Stimulated activated naive CD8-positive, alpha-beta T cell treated with anti-CD3 and anti-CD28 coated beads, Interleukin-15, Interleukin-2, amounts not matched to agents 100 ng/mL and 50 ng/mL, for 24 hours (primary cell): ENCODE data around the gene ARFRP1.
A peak's percentile ranks its signal among the peaks of the same experiment; 100 is the strongest.

Experiments used
- H3K27ac Mint-ChIP-seq: one replicate; pipeline ENCODE4 v1.8.0; 2021; ENCODE audit warnings: mild to moderate bottlenecking, mixed read lengths
- H3K27me3 Mint-ChIP-seq: one replicate; pipeline ENCODE4 v1.8.0; 2021; ENCODE audit warnings: mixed read lengths
- H3K36me3 Mint-ChIP-seq: one replicate; pipeline ENCODE4 v1.8.0; 2021; ENCODE audit warnings: low read depth, mixed read lengths
- H3K4me1 Mint-ChIP-seq: one replicate; pipeline ENCODE4 v1.8.0; 2021; ENCODE audit warnings: low read depth, mixed read lengths
- H3K4me3 Mint-ChIP-seq: one replicate; pipeline ENCODE4 v1.8.0; 2021; ENCODE audit warnings: mild to moderate bottlenecking, mixed read lengths
- H3K9me3 Mint-ChIP-seq: one replicate; pipeline ENCODE4 v1.8.0; 2021; ENCODE audit warnings: mixed read lengths

ARFRP1 gene

DNA sequence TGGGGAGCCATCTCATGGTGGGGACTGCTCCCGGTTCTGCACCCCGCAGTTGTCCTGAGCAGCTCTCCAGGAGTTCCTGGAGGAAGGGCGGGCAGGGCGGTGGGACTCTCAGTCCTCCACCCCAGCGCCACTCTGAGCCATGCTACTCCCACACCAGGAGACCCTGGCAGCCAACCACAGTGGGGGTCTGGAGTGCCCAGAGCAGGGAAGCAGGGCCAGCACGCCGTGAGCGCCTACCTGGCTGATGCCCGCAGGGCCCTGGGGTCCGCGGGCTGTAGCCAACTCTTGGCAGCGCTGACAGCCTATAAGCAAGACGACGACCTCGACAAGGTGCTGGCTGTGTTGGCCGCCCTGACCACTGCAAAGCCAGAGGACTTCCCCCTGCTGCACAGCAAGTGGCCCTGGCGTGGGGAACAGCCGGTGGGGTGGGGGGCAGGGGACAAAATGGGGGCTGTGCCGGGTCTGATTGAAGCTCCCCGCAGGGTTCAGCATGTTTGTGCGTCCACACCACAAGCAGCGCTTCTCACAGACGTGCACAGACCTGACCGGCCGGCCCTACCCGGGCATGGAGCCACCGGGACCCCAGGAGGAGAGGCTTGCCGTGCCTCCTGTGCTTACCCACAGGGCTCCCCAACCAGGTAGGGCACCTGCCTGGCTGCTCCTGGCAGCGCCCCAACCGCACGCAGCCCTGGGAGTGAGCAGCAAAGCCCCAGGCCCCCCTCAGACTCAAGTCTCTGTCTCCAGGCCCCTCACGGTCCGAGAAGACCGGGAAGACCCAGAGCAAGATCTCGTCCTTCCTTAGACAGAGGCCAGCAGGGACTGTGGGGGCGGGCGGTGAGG lies 13.0 kb downstream of the ARFRP1 start:
- Mint-ChIP-seq H3K27ac (no peak overlapping the region), H3K4me3 (no peak overlapping the region), H3K9me3 (no peaks in the 10 kb centered on the region), H3K4me1 (peaks cover 31% of the 10 kb centered on the region), H3K27me3 (no peaks in the 10 kb centered on the region), H3K36me3 (peaks cover 10% of the 10 kb centered on the region)

DNA sequence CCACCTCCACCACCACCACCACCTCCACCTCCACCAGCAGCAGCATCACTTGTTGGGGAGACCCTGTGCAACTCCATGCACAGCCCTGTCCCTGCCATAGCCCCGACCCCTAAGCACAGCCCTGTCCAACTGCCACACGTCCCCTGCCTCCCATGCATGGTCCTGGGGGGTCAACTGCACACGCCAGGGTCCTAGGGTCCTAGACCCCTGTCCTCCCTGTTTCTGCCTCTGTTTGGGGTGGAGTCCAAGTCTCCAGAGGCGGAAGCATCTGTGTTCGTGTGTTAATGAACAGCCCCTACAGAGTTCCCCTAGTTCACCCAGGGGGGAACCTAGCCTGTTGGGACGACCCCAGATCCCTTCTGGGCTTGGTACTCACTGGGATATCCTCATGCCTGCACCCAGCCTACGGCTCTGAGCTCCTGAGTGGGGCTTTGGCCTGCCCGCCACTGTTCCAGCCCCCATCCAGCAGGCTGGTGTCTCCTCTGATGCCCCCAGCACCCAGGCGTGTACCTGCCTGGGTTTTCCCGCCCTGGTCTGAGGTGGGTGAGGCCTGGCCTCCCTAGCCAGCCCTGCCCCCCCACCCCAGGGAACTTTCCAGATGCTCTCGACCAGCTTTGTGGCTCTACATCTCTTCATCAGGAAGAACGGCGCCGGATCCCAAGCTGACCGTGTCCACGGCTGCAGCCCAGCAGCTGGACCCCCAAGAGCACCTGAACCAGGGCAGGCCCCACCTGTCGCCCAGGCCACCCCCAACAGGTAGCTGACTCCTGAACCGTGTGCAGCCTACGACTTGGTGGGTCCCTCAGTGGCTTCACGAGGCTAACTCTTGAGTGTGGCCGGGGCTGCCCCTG lies 13.8 kb downstream of the ARFRP1 start:
- Mint-ChIP-seq H3K36me3 (peaks cover 10% of the 10 kb centered on the region), H3K9me3 (no peaks in the 10 kb centered on the region), H3K27ac (peak overlapping the region; percentile 86), H3K4me3 (peak overlapping the region; percentile 32), H3K27me3 (no peaks in the 10 kb centered on the region), H3K4me1 (peaks cover 25% of the 10 kb centered on the region)

DNA sequence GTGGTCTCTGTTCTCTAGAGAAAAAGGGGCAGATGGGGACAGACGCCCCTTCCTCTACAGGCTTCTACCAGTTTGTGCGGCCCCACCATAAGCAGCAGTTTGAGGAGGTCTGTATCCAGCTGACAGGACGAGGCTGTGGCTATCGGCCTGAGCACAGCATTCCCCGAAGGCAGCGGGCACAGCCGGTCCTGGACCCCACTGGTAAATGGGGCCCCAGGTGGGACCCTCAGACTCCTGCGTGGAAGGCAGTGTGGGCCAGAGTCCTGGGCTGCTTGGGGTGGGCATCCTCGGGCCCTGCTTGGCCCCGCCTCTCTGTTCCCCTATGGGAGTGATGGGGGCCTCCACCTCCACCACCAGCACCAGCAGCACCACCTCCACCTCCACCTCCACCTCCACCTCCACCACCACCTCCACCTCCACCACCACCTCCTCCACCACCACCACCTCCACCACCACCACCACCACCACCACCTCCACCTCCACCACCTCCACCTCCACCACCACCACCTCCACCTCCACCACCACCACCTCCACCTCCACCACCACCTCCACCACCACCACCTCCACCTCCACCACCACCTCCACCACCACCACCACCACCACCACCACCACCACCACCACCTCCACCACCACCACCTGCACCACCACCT lies 14.6 kb downstream of the ARFRP1 start:
- Mint-ChIP-seq H3K4me3 (no peak overlapping the region), H3K36me3 (peaks cover 10% of the 10 kb centered on the region), H3K9me3 (no peaks in the 10 kb centered on the region), H3K27ac (no peak overlapping the region), H3K27me3 (no peaks in the 10 kb centered on the region), H3K4me1 (peaks cover 19% of the 10 kb centered on the region)

DNA sequence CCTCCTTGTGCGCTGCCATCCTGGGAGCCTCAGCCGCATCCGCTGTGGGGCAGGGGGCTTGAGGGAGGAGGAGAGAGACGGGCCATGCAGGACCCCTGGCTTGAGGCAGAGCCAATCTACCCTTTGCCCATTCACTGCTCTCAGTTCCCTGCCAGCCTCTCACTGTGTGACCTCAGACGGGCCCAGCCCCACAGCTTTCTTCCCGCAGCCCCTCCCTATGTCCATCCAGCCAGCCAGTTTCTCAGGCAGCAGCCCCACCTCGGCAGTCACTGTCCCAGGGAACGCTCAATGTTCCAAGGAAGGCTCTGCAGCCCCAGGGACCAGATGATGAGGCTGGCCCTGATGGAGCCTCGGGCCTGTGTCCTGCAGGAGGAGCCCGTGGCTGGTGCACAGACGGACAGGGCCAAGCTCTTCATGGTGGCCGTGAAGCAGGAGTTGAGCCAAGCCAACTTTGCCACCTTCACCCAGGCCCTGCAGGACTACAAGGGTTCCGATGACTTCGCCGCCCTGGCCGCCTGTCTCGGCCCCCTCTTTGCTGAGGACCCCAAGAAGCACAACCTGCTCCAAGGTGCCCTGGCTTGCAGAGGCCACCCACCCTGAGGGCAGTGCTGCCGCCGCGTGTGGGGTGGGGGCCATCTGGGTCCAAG lies 15.2 kb downstream of the ARFRP1 start:
- no peak overlapping the region for H3K4me3 Mint-ChIP-seq
- no peak overlapping the region for H3K27ac Mint-ChIP-seq
- H3K27me3 Mint-ChIP-seq, result no peaks in the 10 kb centered on the region
- peaks cover 10% of the 10 kb centered on the region for H3K36me3 Mint-ChIP-seq
- H3K9me3 Mint-ChIP-seq, result no peaks in the 10 kb centered on the region
- peaks cover 13% of the 10 kb centered on the region for H3K4me1 Mint-ChIP-seq

DNA sequence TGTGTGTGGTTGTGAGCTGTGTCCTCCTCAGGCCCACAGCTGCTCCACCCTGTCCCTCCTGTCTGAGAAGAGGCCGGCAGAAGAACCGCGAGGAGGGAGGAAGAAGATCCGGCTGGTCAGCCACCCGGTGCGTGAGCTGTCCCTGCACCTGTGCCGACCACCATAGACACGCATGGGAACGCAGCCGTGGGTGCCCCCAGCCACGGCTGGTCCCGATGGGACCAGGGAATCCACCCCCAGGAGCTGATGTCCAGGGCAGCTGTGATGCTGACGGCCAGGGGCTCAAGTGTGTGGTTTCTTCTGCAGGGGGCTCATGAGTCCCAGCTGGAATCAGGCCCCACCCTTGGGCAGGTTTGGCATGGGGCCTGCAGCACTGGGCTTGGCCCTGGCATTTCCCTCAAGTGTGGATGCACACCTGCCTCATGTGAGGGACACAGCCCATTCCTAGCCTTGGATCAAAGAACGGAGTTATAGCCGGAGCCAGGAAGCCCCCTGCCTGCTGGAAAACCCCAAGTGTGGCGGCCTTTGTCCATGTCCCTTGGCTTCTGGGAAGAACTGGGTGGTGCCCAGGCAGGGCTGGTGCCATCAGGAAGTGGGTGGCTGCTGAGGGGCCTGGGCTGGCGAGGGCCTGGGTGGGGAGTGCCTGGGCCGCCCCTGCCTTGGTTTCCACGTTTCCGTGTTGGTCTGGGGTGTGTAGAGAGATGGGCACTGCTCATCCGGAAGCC lies 15.9 kb downstream of the ARFRP1 start:
- Mint-ChIP-seq H3K27ac (no peak overlapping the region), H3K9me3 (no peaks in the 10 kb centered on the region), H3K27me3 (no peaks in the 10 kb centered on the region), H3K4me3 (no peak overlapping the region), H3K36me3 (peaks cover 10% of the 10 kb centered on the region), H3K4me1 (peaks cover 9% of the 10 kb centered on the region)

DNA sequence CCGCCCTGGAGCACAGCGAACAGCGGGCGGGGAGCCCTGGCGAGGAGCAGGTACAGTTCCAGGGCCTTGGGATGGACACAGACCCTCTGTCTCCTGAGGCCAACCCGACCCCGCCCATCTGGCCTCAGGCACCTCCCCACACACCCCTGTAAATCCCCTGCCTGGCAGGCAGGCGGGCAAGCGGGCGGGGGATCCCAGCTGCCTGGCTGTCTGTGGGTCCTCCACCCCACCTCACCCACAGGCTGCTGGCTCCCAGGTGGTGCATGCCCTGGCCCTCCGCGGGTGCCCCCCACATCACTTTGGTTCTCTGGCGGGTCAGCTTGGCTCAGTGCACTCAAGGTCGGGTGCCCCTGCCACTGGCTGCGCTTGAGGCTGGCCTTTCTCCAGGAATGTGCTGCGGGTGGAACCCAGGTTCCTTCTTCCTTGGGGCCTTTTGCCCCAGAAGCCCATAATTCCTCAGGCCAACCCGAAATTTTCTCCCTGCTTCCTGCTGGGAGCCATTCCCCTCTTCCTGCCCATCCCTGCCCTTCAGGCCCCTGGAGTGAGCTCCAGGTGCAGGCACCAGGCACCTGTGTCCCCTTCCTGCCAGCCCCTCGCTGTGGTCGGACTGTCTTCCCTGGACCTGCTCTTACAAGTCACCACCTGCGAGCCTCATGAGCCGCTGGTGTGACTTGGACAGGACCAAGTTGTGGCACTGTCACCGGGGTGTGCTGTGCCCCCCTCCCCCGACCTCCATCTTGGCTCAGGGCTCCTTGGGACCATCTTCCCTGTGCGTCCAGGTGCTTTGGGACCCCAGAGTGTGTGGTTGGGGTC lies 16.7 kb downstream of the ARFRP1 start:
- peaks cover 10% of the 10 kb centered on the region for H3K36me3 Mint-ChIP-seq
- H3K4me3 Mint-ChIP-seq, result no peak overlapping the region
- no peaks in the 10 kb centered on the region for H3K27me3 Mint-ChIP-seq
- no peaks in the 10 kb centered on the region for H3K9me3 Mint-ChIP-seq
- H3K4me1 Mint-ChIP-seq, result peaks cover 14% of the 10 kb centered on the region
- H3K27ac Mint-ChIP-seq, result no peak overlapping the region

DNA sequence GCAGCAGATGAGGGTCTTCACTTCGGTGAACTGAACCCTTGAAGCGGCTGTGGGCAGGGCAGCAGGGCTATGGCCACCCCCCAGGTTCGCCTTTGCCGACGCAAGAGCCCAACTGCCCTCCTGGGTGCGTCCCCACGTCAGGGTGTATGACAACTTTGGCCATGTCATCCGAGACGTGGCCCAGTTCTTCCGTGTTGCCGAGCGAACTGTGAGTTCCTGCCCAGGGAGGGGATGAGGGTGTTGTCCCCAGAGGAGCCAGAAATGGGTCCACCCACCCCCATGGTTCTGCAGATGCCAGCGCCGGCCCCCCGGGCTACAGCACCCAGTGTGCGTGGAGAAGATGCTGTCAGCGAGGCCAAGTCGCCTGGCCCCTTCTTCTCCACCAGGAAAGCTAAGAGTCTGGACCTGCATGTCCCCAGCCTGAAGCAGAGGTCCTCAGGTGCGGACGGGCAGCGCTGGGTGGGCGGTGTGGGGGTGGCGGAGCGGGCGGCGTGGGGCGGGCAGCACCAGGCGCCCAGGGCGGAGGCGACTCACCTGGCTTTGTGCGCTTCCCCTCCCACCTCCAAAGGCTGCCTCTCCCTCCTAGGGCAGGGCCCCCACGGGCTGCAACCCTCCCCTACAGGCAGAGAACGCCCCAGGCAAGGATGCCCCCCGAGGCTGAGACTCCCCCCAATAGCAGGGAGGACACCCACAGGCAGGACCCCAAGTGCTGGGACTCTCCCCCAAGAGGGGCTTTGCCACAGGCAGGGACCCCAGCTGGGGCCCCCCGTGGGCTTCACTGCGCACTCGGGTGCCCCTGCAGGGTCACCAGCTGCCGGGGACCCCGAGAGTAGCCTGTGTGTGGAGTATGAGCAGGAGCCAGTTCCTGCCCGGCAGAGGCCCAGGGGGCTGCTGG lies 17.5 kb downstream of the ARFRP1 start:
- H3K36me3 Mint-ChIP-seq, result peaks cover 10% of the 10 kb centered on the region
- no peak overlapping the region for H3K27ac Mint-ChIP-seq
- no peaks in the 10 kb centered on the region for H3K9me3 Mint-ChIP-seq
- H3K27me3 Mint-ChIP-seq, result no peaks in the 10 kb centered on the region
- no peak overlapping the region for H3K4me3 Mint-ChIP-seq
- H3K4me1 Mint-ChIP-seq, result peaks cover 11% of the 10 kb centered on the region

DNA sequence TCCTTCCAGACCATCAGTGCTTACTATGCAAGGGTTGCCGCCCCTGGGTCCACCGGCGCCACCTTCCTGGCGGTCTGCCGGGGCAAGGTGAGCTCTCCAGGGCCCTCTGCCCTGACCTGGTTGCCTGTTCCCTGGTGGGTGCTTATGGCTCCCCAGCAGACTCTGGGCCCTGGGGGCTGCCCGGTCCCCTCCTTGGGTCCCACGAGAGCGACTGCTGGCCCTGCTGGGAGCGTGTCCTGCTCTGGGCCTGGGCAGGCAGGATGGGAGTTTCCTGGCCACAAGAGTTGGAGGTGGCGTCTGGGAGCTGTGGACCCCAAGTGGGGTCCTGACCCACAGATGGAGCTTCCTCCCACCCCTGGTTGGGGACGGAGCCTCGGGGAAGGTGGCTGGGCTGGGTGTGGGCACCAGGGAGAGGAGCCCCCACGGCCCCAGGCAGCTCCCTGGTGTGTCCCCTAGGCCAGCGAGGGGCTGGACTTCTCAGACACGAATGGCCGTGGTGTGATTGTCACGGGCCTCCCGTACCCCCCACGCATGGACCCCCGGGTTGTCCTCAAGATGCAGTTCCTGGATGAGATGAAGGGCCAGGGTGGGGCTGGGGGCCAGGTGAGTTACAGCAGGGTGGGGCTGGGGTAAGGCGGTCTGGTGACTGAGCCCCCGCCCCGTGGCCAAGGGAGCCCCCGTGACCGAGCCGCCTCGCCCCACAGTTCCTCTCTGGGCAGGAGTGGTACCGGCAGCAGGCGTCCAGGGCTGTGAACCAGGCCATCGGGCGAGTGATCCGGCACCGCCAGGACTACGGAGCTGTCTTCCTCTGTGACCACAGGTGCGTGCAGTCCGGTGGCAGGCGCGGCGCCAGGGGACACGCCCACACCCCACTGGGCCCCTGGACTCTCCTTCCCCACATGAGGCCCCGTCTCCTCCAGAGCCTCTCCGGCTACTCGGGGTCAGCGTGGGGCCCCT lies 18.5 kb downstream of the ARFRP1 start:
- Mint-ChIP-seq H3K27ac (no peak overlapping the region), H3K27me3 (no peaks in the 10 kb centered on the region), H3K36me3 (peaks cover 10% of the 10 kb centered on the region), H3K4me1 (peaks cover 11% of the 10 kb centered on the region), H3K4me3 (no peak overlapping the region), H3K9me3 (no peaks in the 10 kb centered on the region)

DNA sequence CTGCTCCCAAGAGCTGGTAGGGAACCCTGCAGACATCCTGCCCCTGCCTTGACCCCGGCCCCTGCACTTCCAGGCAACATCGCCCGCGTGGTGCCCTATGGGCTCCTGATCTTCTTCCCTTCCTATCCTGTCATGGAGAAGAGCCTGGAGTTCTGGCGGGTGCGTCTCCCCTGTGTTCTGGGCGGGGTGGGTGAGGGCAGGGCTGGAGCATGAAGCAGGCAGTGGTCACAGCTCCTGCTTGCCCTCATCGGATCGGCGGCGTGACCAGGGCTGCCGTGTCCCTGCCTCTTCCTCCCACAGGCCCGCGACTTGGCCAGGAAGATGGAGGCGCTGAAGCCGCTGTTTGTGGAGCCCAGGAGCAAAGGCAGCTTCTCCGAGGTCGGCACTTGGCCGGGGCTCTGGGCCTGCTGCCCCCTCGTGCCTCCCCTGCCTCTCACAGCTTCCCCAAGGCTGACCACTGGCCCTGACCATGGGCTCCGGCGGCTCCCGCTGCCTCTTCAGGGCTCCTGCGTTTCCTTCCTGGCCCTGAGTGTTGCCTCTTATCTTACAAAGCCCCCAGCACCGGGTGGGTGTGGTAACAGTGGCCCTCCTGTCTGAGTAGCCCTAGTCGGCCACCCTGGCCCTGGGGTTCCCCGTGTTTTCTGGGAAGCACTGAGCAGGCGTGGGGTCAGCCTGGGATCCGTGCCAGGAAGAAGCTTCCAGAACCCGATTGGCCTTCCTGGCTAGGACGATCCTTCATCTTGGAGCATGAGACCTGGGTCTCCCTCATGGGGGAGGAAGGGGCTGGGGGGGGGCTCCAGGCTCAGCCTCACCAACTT lies 19.3 kb downstream of the ARFRP1 start:
- Mint-ChIP-seq H3K27ac (no peak overlapping the region), H3K36me3 (peaks cover 10% of the 10 kb centered on the region), H3K9me3 (no peaks in the 10 kb centered on the region), H3K4me1 (peaks cover 8% of the 10 kb centered on the region), H3K27me3 (no peaks in the 10 kb centered on the region), H3K4me3 (no peak overlapping the region)

DNA sequence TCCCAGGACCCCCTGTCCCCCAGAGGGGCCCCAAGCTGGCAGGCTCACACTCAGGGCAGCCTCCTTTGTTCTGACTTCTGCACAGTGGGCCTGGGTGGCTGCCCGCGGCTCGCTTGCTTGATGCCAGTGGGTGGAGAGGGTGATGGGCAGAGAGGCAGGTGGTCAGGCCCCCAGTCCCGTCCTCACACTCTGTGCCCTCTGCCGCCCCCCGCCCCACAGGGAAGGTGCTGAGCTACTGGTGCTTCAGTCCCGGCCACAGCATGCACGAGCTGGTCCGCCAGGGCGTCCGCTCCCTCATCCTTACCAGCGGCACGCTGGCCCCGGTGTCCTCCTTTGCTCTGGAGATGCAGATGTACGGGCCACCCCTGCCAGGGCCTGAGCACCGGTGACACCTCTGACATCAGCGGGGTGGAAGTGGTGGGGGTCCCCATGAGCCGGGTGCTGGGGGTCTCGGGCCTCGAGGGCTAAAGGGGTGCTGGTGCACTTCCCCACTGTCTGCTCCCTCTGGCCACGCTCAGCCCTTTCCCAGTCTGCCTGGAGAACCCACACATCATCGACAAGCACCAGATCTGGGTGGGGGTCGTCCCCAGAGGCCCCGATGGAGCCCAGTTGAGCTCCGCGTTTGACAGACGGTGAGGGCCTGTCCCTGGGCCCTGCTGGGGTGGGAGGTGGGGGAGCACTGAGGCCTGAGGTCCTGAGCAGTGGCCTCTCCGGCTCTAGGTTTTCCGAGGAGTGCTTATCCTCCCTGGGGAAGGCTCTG lies 20.2 kb downstream of the ARFRP1 start:
- Mint-ChIP-seq H3K27me3 (no peaks in the 10 kb centered on the region), H3K4me3 (no peak overlapping the region), H3K9me3 (no peaks in the 10 kb centered on the region), H3K36me3 (peaks cover 9% of the 10 kb centered on the region), H3K4me1 (peaks cover 8% of the 10 kb centered on the region), H3K27ac (no peak overlapping the region)
